Effector memory CD4-positive, alpha-beta T cell (primary cell): Measurements from ENCODE around the gene HTR1B.

ENCODE experiments used
- DNase-seq, 3 donors: peaks; one replicate each; pipeline ENCODE4 v3.0.0-alpha.2; 2020
- H3K27ac ChIP-seq: 2 replicates; pipeline ENCODE4 v1.7.0; 2013; ENCODE audit warnings: mild to moderate bottlenecking, low read length, moderate library complexity; ENCODE audit not compliant: insufficient read depth, poor library complexity, severe bottlenecking
- H3K27me3 ChIP-seq: replicated peaks from 2 replicates; pipeline ENCODE4 v1.7.0; 2013; ENCODE audit warnings: mild to moderate bottlenecking, low read length; ENCODE audit not compliant: insufficient read depth, control insufficient read depth, poor library complexity, severe bottlenecking
- H3K36me3 ChIP-seq: 2 replicates; pipeline ENCODE4 v1.7.0; 2013; ENCODE audit warnings: mild to moderate bottlenecking, low read length, moderate library complexity; ENCODE audit not compliant: control insufficient read depth, insufficient read depth
- H3K4me1 ChIP-seq: 2 replicates; pipeline ENCODE4 v1.7.0; 2013; ENCODE audit warnings: low read length, mild to moderate bottlenecking; ENCODE audit not compliant: control insufficient read depth, insufficient read depth, poor library complexity, severe bottlenecking
- H3K4me3 ChIP-seq: 2 replicates; pipeline ENCODE4 v1.7.0; 2013; ENCODE audit warnings: low read length, low read depth, mild to moderate bottlenecking; ENCODE audit not compliant: insufficient read depth, poor library complexity, severe bottlenecking
- H3K9me3 ChIP-seq: 2 replicates; pipeline ENCODE4 v1.7.0; 2013; ENCODE audit warnings: mild to moderate bottlenecking, low read length, moderate library complexity; ENCODE audit not compliant: control insufficient read depth
- total RNA-seq, 3 donors: gene quantifications; one replicate each; lab custom pipeline; 2026; lab: John Stamatoyannopoulos, UW

HTR1B gene, protein sequence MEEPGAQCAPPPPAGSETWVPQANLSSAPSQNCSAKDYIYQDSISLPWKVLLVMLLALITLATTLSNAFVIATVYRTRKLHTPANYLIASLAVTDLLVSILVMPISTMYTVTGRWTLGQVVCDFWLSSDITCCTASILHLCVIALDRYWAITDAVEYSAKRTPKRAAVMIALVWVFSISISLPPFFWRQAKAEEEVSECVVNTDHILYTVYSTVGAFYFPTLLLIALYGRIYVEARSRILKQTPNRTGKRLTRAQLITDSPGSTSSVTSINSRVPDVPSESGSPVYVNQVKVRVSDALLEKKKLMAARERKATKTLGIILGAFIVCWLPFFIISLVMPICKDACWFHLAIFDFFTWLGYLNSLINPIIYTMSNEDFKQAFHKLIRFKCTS
- total RNA-seq, result 0 reads per million in 3 donors

DNA sequence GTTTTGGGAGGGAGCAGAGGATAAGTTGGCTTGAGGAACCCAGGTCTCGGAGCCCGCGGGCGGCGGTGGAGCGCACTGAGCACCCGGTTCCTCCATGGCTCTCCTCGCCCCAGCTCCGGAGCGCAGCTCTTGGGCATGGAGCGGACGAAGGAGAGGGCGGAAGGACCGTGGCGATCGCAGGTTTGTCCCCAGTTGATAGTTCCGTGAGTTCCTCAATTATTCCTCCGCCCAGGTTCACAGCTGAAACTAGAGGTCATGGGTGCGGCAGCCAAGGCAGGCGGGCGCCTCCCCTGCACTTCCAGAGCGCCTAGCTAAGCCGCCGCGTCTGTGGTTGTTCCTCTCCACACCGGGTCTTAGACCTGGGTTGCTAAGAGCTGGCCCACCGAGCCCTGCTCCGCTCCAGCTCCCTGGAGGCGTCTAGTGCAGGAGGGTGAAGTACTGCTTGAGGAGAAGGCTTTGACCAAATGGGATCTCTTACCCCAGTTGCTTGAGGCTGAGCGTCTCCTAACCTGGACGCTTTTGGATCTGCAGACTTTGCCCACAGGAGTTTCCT, at the start of gene HTR1B:
Gene HTR1B (minus strand): TSS at position 184 of the 553 bp plus-strand sequence. CDS start 88 bp downstream, at position 96.
- Histone ChIP-seq H3K9me3 (no peaks in the 10 kb centered on the region), H3K27ac (no peak within 1 kb of the TSS), H3K36me3 (no peaks in the 10 kb centered on the region), H3K27me3 (peaks cover 7% of the 10 kb centered on the region), H3K4me3 (no peak within 1 kb of the TSS), H3K4me1 (no peaks in the 10 kb centered on the region)
- no peak for DNase-seq

DNA sequence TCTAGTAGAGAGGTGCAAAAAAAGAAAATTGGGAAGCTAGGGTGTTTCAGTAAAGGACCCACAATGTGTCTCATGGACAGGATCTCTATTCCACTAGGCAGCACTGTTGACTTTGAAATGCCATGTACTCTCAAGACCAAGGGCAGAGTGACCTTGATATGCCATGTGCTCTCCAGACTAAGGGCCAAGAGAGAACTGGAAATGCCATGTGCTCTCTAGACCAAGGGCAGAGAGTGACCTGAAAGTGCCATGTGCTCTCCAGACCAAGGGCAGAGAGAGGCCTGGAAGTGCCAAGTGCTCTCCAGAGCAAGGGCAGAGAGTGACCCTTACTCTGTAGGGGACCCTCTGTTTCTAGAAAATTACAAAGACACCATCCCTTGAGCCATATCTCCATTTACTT, 49.3 kb upstream of the HTR1B start:
- Histone ChIP-seq H3K4me3 (no peak overlapping the region), H3K27ac (no peak overlapping the region), H3K36me3 (no peaks in the 10 kb centered on the region), H3K27me3 (no peaks in the 10 kb centered on the region), H3K9me3 (no peaks in the 10 kb centered on the region), H3K4me1 (no peaks in the 10 kb centered on the region)
- DNase-seq, result no peak

GRCh38 chr6:77511860-77512259, 48.6 kb upstream of the HTR1B start:
- no peaks in the 10 kb centered on the region for H3K36me3 ChIP-seq
- no peak overlapping the region for H3K27ac ChIP-seq
- no peak overlapping the region for H3K4me3 ChIP-seq
- H3K27me3 ChIP-seq, result no peaks in the 10 kb centered on the region
- no peaks in the 10 kb centered on the region for H3K9me3 ChIP-seq
- no peaks in the 10 kb centered on the region for H3K4me1 ChIP-seq
- DNase-seq, result no peak

- H3K27me3 ChIP-seq, result no peaks in the 10 kb centered on the region
- no peaks in the 10 kb centered on the region for H3K36me3 ChIP-seq
- no peak overlapping the region for H3K4me3 ChIP-seq
- no peaks in the 10 kb centered on the region for H3K9me3 ChIP-seq
- DNase-seq, result no peak
- no peaks in the 10 kb centered on the region for H3K4me1 ChIP-seq
- no peak overlapping the region for H3K27ac ChIP-seq
These were observed 39.7 kb upstream of the HTR1B start for GRCh38 chr6:77502981-77503380.

DNA sequence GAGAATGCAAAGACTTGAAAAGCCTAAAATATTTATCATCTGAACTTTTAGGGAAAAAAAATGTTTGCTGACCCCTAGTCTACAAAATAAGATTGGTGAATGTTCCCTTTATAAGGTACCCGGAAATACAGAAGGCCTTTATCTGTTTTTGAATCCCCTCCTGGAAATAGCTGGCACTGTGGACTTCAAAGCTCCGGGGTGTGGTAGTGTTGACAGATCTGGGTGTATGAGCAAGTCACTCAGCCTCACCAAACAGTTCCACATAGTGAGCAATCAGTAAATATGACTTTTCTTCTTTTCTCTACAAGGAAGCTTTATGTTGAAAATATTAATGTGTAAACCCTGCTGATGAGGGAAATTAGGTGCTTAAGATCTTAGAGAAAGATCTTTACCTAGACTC, 29.2 kb upstream of the HTR1B start:
- Histone ChIP-seq H3K9me3 (no peaks in the 10 kb centered on the region), H3K4me1 (no peaks in the 10 kb centered on the region), H3K27me3 (no peaks in the 10 kb centered on the region), H3K36me3 (no peaks in the 10 kb centered on the region), H3K4me3 (no peak overlapping the region), H3K27ac (no peak overlapping the region)
- no peak for DNase-seq

DNA sequence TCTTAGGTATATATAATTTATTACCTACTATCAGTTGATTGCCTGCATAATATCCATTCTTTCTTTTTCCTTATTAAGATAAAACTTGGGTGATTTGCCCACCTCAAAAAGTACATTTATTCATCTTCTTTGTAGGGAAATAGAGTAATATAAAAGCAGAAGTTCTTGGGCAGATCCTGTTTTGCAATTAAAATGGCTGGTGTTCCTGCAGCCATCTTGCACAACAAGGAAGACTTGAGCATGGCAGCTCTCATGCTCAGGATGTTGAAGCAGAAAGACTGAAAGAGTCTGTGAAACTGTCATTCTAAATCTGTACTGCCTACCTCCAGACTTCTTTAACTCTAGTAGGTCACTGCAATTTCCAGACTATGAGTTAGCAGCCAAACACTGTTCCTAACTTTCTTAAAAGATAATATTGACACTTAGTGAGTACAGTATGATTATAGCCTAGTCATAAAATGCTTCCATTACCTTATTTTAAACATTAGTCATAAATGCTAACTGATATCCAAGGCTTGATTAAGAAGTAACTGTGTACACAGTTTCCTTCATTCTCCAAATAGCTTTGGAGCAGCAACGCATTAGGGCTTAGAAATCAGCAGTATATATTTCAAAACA, 24.6 kb upstream of the HTR1B start:
- Histone ChIP-seq H3K36me3 (no peaks in the 10 kb centered on the region), H3K4me3 (no peak overlapping the region), H3K4me1 (no peaks in the 10 kb centered on the region), H3K27me3 (no peaks in the 10 kb centered on the region), H3K27ac (no peak overlapping the region), H3K9me3 (no peaks in the 10 kb centered on the region)
- no peak for DNase-seq

GRCh38 chr6:77482981-77483380, 19.7 kb upstream of the HTR1B start:
- Histone ChIP-seq H3K27ac (no peak overlapping the region), H3K27me3 (no peaks in the 10 kb centered on the region), H3K4me1 (no peaks in the 10 kb centered on the region), H3K4me3 (no peak overlapping the region), H3K36me3 (no peaks in the 10 kb centered on the region), H3K9me3 (no peaks in the 10 kb centered on the region)
- no peak for DNase-seq

- no peak for DNase-seq
- Histone ChIP-seq H3K27ac (no peak overlapping the region), H3K4me3 (no peak overlapping the region), H3K27me3 (no peaks in the 10 kb centered on the region), H3K4me1 (no peaks in the 10 kb centered on the region), H3K36me3 (no peaks in the 10 kb centered on the region), H3K9me3 (no peaks in the 10 kb centered on the region)
These were observed 11.7 kb upstream of the HTR1B start for GRCh38 chr6:77474973-77475372.

DNA sequence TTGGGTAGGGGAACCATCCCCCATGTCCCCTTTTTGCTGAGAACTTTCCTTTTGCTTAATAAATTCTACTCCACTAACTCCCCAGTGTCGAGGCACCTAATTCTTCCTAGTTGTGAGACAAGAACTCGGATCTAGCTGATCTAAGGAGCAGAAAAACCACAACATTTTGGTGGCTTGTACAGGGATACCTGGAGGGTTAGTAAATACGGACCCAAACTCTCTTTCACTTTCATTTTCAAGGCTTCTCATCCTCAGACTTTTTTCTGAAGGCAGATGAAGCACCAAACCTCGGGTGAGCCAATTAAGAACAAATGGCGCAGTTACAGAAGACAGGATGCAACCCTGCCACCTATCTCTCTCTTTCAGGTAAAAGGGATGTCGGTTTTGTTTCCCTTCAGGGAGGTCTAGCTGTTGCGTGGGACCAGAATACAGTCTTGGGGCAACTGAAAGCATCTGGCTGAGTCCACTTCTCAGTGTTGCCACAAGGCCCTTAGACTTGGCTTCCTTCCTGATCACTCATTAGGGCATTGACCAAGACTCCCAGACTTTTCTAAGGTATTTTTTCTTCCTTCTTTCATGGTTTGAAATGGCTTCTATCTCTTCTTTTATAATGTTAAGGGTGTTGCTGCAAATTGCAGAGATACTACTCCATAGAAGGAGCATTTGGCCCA, 11.1 kb upstream of the HTR1B start:
- H3K36me3 ChIP-seq, result no peaks in the 10 kb centered on the region
- no peak for DNase-seq
- no peak overlapping the region for H3K27ac ChIP-seq
- H3K4me1 ChIP-seq, result no peaks in the 10 kb centered on the region
- no peaks in the 10 kb centered on the region for H3K27me3 ChIP-seq
- H3K4me3 ChIP-seq, result no peak overlapping the region
- no peaks in the 10 kb centered on the region for H3K9me3 ChIP-seq

- peaks cover 3% of the 10 kb centered on the region for H3K27me3 ChIP-seq
- H3K4me1 ChIP-seq, result no peaks in the 10 kb centered on the region
- no peak overlapping the region for H3K4me3 ChIP-seq
- H3K27ac ChIP-seq, result no peak overlapping the region
- H3K36me3 ChIP-seq, result no peaks in the 10 kb centered on the region
- no peak for DNase-seq
- no peaks in the 10 kb centered on the region for H3K9me3 ChIP-seq
These were observed 7.7 kb upstream of the HTR1B start for GRCh38 chr6:77470983-77471382.
